ENCODE data around the gene DOLPP1.

- TF ChIP-seq CTCF (IDR thresholded peaks at IDR 0.05) = no peak
- TF ChIP-seq POLR2A (IDR thresholded peaks at IDR 0.05) = no peak
Measured at GRCh38 chr9:129081388-129081904, 535 bp downstream of the DOLPP1 start.

Data from lower leg skin (tissue), 3 donors.